ENCODE measurements around the gene SIGLEC7.

DNA sequence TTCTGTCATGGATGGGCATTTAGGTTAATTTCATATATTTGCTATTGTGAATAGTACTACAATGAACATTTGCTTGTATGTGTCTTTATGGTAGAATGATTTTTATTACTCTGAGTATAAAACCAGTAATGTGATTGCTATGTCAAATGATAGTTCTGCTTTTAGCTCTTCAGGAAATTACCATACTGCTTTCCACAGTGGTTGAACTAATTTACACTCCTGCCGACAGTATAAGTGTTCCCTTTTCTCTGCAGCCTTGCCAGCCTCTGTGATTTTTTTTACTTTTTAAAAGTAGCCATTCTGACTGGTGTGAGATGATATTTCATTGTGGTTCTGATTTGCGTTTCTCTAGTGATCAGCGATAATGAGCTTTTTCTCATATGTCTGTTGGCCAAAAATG, 6.5 kb downstream of the SIGLEC7 start:
- TF ChIP-seq ZNF544 (tag by site-specific recombination; IDR thresholded peaks at IDR 0.05) (no peak), MEIS1 (CRISPR knock-in tag; IDR thresholded peaks at IDR 0.05; ENCODE audit: borderline replicate concordance) (no peak), ZNF140 (tag by site-specific recombination; IDR thresholded peaks at IDR 0.05) (no peak), ZNF311 (tag by site-specific recombination; IDR thresholded peaks at IDR 0.05; ENCODE audit: borderline replicate concordance) (no peak), ZNF23 (tag by site-specific recombination; IDR thresholded peaks at IDR 0.05; ENCODE audit: borderline replicate concordance) (no peak)
- TF ChIP-seq, protein P1, sequence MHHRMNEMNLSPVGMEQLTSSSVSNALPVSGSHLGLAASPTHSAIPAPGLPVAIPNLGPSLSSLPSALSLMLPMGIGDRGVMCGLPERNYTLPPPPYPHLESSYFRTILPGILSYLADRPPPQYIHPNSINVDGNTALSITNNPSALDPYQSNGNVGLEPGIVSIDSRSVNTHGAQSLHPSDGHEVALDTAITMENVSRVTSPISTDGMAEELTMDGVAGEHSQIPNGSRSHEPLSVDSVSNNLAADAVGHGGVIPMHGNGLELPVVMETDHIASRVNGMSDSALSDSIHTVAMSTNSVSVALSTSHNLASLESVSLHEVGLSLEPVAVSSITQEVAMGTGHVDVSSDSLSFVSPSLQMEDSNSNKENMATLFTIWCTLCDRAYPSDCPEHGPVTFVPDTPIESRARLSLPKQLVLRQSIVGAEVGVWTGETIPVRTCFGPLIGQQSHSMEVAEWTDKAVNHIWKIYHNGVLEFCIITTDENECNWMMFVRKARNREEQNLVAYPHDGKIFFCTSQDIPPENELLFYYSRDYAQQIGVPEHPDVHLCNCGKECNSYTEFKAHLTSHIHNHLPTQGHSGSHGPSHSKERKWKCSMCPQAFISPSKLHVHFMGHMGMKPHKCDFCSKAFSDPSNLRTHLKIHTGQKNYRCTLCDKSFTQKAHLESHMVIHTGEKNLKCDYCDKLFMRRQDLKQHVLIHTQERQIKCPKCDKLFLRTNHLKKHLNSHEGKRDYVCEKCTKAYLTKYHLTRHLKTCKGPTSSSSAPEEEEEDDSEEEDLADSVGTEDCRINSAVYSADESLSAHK (tag by site-specific recombination; IDR thresholded peaks at IDR 0.05): no peak
- TF ChIP-seq, protein P2, sequence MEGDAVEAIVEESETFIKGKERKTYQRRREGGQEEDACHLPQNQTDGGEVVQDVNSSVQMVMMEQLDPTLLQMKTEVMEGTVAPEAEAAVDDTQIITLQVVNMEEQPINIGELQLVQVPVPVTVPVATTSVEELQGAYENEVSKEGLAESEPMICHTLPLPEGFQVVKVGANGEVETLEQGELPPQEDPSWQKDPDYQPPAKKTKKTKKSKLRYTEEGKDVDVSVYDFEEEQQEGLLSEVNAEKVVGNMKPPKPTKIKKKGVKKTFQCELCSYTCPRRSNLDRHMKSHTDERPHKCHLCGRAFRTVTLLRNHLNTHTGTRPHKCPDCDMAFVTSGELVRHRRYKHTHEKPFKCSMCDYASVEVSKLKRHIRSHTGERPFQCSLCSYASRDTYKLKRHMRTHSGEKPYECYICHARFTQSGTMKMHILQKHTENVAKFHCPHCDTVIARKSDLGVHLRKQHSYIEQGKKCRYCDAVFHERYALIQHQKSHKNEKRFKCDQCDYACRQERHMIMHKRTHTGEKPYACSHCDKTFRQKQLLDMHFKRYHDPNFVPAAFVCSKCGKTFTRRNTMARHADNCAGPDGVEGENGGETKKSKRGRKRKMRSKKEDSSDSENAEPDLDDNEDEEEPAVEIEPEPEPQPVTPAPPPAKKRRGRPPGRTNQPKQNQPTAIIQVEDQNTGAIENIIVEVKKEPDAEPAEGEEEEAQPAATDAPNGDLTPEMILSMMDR (tag by site-specific recombination; IDR thresholded peaks at IDR 0.05): no peak
- TF ChIP-seq, protein P3, sequence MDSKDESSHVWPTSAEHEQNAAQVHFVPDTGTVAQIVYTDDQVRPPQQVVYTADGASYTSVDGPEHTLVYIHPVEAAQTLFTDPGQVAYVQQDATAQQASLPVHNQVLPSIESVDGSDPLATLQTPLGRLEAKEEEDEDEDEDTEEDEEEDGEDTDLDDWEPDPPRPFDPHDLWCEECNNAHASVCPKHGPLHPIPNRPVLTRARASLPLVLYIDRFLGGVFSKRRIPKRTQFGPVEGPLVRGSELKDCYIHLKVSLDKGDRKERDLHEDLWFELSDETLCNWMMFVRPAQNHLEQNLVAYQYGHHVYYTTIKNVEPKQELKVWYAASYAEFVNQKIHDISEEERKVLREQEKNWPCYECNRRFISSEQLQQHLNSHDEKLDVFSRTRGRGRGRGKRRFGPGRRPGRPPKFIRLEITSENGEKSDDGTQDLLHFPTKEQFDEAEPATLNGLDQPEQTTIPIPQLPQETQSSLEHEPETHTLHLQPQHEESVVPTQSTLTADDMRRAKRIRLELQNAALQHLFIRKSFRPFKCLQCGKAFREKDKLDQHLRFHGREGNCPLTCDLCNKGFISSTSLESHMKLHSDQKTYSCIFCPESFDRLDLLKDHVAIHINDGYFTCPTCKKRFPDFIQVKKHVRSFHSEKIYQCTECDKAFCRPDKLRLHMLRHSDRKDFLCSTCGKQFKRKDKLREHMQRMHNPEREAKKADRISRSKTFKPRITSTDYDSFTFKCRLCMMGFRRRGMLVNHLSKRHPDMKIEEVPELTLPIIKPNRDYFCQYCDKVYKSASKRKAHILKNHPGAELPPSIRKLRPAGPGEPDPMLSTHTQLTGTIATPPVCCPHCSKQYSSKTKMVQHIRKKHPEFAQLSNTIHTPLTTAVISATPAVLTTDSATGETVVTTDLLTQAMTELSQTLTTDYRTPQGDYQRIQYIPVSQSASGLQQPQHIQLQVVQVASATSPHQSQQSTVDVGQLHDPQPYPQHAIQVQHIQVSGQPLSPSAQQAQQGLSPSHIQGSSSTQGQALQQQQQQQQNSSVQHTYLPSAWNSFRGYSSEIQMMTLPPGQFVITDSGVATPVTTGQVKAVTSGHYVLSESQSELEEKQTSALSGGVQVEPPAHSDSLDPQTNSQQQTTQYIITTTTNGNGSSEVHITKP (tag by site-specific recombination; IDR thresholded peaks at IDR 0.05): no peak
- TF ChIP-seq, protein P4, sequence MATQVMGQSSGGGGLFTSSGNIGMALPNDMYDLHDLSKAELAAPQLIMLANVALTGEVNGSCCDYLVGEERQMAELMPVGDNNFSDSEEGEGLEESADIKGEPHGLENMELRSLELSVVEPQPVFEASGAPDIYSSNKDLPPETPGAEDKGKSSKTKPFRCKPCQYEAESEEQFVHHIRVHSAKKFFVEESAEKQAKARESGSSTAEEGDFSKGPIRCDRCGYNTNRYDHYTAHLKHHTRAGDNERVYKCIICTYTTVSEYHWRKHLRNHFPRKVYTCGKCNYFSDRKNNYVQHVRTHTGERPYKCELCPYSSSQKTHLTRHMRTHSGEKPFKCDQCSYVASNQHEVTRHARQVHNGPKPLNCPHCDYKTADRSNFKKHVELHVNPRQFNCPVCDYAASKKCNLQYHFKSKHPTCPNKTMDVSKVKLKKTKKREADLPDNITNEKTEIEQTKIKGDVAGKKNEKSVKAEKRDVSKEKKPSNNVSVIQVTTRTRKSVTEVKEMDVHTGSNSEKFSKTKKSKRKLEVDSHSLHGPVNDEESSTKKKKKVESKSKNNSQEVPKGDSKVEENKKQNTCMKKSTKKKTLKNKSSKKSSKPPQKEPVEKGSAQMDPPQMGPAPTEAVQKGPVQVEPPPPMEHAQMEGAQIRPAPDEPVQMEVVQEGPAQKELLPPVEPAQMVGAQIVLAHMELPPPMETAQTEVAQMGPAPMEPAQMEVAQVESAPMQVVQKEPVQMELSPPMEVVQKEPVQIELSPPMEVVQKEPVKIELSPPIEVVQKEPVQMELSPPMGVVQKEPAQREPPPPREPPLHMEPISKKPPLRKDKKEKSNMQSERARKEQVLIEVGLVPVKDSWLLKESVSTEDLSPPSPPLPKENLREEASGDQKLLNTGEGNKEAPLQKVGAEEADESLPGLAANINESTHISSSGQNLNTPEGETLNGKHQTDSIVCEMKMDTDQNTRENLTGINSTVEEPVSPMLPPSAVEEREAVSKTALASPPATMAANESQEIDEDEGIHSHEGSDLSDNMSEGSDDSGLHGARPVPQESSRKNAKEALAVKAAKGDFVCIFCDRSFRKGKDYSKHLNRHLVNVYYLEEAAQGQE (tag by site-specific recombination; IDR thresholded peaks at IDR 0.05): no peak
- TF ChIP-seq, protein P5, sequence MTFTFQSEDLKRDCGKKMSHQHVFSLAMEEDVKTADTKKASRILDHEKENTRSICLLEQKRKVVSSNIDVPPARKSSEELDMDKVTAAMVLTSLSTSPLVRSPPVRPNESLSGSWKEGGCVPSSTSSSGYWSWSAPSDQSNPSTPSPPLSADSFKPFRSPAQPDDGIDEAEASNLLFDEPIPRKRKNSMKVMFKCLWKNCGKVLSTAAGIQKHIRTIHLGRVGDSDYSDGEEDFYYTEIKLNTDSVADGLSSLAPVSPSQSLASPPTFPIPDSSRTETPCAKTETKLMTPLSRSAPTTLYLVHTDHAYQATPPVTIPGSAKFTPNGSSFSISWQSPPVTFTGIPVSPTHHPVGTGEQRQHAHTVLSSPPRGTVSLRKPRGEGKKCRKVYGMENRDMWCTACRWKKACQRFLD (tag by site-specific recombination; IDR thresholded peaks at IDR 0.05): no peak

Data from HEK293 (cell line).